Thyroid gland (tissue), 4 donors: Measurements from ENCODE around the gene RAB27A. TPM values are rescaled to one million over a fixed set of nuclear protein-coding genes. Genes with fewer than 3 reads are reported as not detected.

Experiments
- DNase-seq, 2 donors: peaks; one replicate each; pipeline ENCODE4 v3.0.0-alpha.2; 2019
- H3K27ac ChIP-seq, 3 donors: fragments of 200-600 bp; sonication (generic); 1 replicate in 2 of 3; 2 replicates in 1 of 3; pipeline ENCODE4 v1.5.1; 2016 to 2019; ENCODE audit warnings: mild to moderate bottlenecking in 1 of 3, moderate library complexity in 1 of 3
- H3K27me3 ChIP-seq: fragments of 200-600 bp; sonication (generic); one replicate; pipeline ENCODE4 v1.5.1; 2019
- H3K36me3 ChIP-seq, 2 donors: fragments of 200-600 bp; sonication (generic); one replicate each; pipeline ENCODE4 v1.5.1; 2016 to 2019
- H3K4me1 ChIP-seq, 2 donors: fragments of 200-600 bp; sonication (generic); one replicate each; pipeline ENCODE4 v1.5.1; 2017 to 2019
- H3K4me3 ChIP-seq, 3 donors: fragments of 200-600 bp; sonication (generic); replicated peaks in 1 of 3; 1 replicate in 2 of 3; 2 replicates in 1 of 3; pipeline ENCODE4 v1.5.1; 2016; ENCODE audit warnings: mild to moderate bottlenecking in 1 of 3
- H3K9me3 ChIP-seq: fragments of 200-600 bp; sonication (generic); one replicate; pipeline ENCODE4 v1.5.1; 2017
- POLR2A ChIP-seq, 2 donors: fragments of 450-650 bp; IDR thresholded peaks; one replicate each; pipeline ENCODE4 v1.6.1; 2017; ENCODE audit warnings: antibody characterized with exemption in 2 of 2, mild to moderate bottlenecking in 2 of 2, moderate library complexity in 1 of 2
- WGBS, 2 donors: methylation state at CpG; one replicate each; pipeline ENCODE4 v1.1.5; 2017; 5-methylcytosine and 5-hydroxymethylcytosine counted together
- intact Hi-C: fragments of 100-400 bp; cut with DNase I; formaldehyde crosslinking; loops from one replicate; pipeline ENCODE4 v1.15.1; 2023
- total RNA-seq, 4 donors: library from RNA; depleted of rRNA; stranded (reverse); fragments of >200 nt; gene quantifications; one replicate each; pipeline ENCODE4 v1.2.3, GENCODE V29; 2016
- TF ChIP-seq, protein P1 (sequence below), 6 experiments: fragments of 200-600 bp in 3 of 6; fragments of 450-650 bp in 3 of 6; sonication (generic) in 3 of 6; IDR thresholded peaks; one replicate each; pipeline ENCODE4 v1.5.1; 2016 to 2019; ENCODE audit warnings: antibody characterized with exemption in 6 of 6, mild to moderate bottlenecking in 2 of 6, inconsistent platforms in 1 of 6, moderate library complexity in 1 of 6

The RAB27A gene
- total RNA-seq, 4 donors from 2014 or later = 14.7 to 35.6 (median 26.4) TPM

DNA sequence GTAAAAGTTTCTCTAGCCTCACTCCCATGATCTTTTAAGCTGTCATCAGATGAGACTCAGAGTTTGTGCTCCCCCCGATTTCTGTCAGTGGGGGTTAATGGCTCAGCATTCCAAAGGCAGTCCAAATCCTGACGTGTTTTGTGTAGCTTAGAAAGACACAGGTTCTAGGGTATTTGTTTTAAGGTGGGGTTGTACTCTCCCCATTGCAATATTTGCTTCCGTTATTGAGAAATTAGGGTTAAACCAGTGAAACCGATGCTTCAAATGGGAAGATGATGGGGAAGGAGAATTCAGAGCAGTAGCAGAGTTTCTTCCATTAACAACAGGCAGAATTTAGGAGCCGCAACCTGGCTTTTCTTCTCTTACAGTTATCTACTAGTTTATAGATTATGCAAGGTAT lies 32.9 kb upstream of the RAB27A start:
- Histone ChIP-seq H3K4me1 (peaks cover 19 to 22% of the 10 kb centered on the region in 2 donors), H3K9me3 (no peaks in the 10 kb centered on the region), H3K4me3 (no peak overlapping the region), H3K36me3 (no peaks in the 10 kb centered on the region), H3K27ac (no peak overlapping the region), H3K27me3 (no peaks in the 10 kb centered on the region)
- TF ChIP-seq, protein P1, sequence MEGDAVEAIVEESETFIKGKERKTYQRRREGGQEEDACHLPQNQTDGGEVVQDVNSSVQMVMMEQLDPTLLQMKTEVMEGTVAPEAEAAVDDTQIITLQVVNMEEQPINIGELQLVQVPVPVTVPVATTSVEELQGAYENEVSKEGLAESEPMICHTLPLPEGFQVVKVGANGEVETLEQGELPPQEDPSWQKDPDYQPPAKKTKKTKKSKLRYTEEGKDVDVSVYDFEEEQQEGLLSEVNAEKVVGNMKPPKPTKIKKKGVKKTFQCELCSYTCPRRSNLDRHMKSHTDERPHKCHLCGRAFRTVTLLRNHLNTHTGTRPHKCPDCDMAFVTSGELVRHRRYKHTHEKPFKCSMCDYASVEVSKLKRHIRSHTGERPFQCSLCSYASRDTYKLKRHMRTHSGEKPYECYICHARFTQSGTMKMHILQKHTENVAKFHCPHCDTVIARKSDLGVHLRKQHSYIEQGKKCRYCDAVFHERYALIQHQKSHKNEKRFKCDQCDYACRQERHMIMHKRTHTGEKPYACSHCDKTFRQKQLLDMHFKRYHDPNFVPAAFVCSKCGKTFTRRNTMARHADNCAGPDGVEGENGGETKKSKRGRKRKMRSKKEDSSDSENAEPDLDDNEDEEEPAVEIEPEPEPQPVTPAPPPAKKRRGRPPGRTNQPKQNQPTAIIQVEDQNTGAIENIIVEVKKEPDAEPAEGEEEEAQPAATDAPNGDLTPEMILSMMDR (IDR thresholded peaks at IDR 0.05) = no peak
- 83 to 86% methylated on average over 5 of the region's 5 CpGs for WGBS, 2 donors
- intact Hi-C loops = no loop called here
- DNase-seq = no peak

DNA sequence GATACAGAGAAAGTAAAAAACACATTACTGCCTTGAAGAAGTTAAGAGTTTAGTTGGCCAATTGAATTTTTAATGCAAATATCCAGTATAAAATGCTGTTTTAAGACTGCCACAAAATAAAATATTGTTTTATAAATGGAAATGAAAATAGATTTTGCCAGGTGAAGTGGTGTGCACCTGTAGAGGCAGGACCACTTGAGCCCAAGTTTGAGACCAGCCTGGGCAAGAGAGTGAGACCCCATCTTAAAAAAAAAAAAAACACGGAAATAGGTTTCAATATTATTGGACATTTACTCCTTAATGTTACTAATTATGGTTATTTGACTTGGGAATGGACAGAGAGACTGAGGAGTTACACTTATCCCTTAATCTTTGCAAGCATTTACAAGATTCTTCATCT lies 31.4 kb upstream of the RAB27A start:
- intact Hi-C loops = no loop called here
- Histone ChIP-seq H3K4me1 (peaks cover 23 to 26% of the 10 kb centered on the region in 2 donors), H3K9me3 (no peaks in the 10 kb centered on the region), H3K27ac (peak overlapping the region in 1 of 3 donors; percentile 96), H3K36me3 (no peaks in the 10 kb centered on the region), H3K4me3 (no peak overlapping the region), H3K27me3 (no peaks in the 10 kb centered on the region)
- TF ChIP-seq, protein P1 (IDR thresholded peaks at IDR 0.05) = no peak
- TF ChIP-seq POLR2A (IDR thresholded peaks at IDR 0.05) = no peak
- DNase-seq = no peak
- 87 to 94% methylated on average over 1 of the region's 1 CpG for WGBS, 2 donors

DNA sequence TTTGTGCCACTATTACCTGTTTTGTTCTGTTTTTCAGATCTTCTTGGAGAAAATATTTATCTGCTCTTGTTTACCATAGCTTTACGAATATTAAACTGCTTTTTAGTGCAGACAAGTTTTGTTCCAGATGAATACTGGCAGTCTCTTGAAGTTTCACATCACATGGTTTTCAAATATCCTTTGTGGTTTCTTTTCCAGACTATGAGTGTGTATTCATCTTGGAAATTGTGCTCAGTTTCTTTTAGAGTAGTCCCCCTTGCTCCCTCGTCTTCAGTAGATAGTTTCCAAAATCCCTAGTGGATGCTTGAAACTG lies 30.6 kb upstream of the RAB27A start:
- Histone ChIP-seq H3K27me3 (no peaks in the 10 kb centered on the region), H3K36me3 (no peaks in the 10 kb centered on the region), H3K9me3 (no peaks in the 10 kb centered on the region), H3K27ac (peak overlapping the region; percentile 32 to 96 (median 89)), H3K4me1 (peaks cover 23 to 26% of the 10 kb centered on the region in 2 donors), H3K4me3 (peak overlapping the region in 1 of 3 donors; percentile 58)
- intact Hi-C loops = no loop called here
- WGBS, 2 donors = 36 to 52% methylated on average over 2 of the region's 2 CpGs
- TF ChIP-seq POLR2A (IDR thresholded peaks at IDR 0.05) = no peak
- TF ChIP-seq, protein P1 (IDR thresholded peaks at IDR 0.05) = no peak
- DNase-seq = no peak

DNA sequence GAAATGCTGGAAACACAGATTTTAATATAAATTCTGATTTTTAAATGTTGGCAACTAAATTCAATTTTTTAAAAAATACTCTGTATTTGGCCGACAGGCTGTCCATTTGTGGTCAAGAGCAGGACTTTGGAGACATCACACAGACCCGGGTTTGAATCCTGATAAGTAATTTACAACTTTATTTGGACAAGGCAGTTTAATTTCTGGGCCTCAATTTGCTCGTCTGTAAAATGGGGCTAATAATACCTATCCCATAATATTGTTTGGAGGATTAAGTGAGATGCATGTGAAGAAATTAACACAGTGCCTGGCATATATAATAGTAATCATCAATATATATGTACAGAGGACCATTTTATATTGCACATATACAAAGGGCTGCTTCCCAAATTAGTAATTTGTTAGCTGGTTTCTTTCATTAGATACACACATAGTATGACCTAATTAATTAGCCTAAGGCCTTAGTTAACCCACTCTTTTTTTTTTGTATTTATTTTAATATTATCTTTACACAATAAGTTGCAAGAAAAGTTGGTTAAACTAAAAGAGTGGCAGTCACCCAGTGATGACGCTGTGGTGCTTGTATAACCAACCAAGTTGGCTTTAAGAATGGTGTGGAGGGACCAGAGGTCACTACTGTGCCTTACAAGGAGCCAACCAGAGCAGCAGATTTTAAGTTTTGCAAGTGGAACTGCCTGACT lies 30.1 kb upstream of the RAB27A start:
- intact Hi-C loops = no loop called here
- TF ChIP-seq POLR2A (IDR thresholded peaks at IDR 0.05) = peak in 1 of 2 donors; percentile 11
- TF ChIP-seq, protein P1 (IDR thresholded peaks at IDR 0.05) = peak in 1 of 6 experiments; percentile 2
- Histone ChIP-seq H3K9me3 (no peaks in the 10 kb centered on the region), H3K4me1 (peaks cover 23 to 26% of the 10 kb centered on the region in 2 donors), H3K36me3 (no peaks in the 10 kb centered on the region), H3K27me3 (no peaks in the 10 kb centered on the region), H3K4me3 (peak overlapping the region; percentile 45 to 99 (median 58)), H3K27ac (peak overlapping the region; percentile 89 to 97 (median 96))
- WGBS, 2 donors = 58 to 69% methylated on average over 4 of the region's 4 CpGs
- DNase-seq = peak; percentile 45 to 60
